Small intestine (tissue), 7 donors: ENCODE measurements around the gene PYGM. TPM values are rescaled to one million over a fixed set of nuclear protein-coding genes. Genes with fewer than 3 reads are reported as not detected.
A peak's percentile ranks its signal among the peaks of the same experiment; 100 is the strongest.

Experiments used
- DNase-seq, 2 donors: peaks; one replicate each; pipeline versions ENCODE4 v3.0.0 to v3.0.0-alpha.2; 2013
- FAIRE-seq: peaks from 2 replicates; lab custom pipeline; 2012; peaks lifted over from hg19 to GRCh38; lab: Jason Lieb, UNC
- H3K27ac ChIP-seq, 3 donors: one replicate each; pipeline ENCODE4 v1.5.1; 2013; ENCODE audit warnings: low read length in 2 of 3, mild to moderate bottlenecking in 2 of 3, control low read depth in 1 of 3, inconsistent platforms in 1 of 3, low read depth in 1 of 3, moderate library complexity in 1 of 3
- H3K27me3 ChIP-seq, 3 donors: one replicate each; pipeline ENCODE4 v1.6.1; 2013; ENCODE audit warnings: low read length in 3 of 3, inconsistent platforms in 1 of 3; ENCODE audit not compliant: control insufficient read depth in 3 of 3, insufficient read depth in 3 of 3
- H3K36me3 ChIP-seq, 3 donors: one replicate each; pipeline ENCODE4 v1.6.1; 2013; ENCODE audit warnings: low read length in 3 of 3, inconsistent platforms in 1 of 3, low read depth in 1 of 3, mild to moderate bottlenecking in 1 of 3, moderate library complexity in 1 of 3; ENCODE audit not compliant: control insufficient read depth in 3 of 3, insufficient read depth in 2 of 3
- H3K4me1 ChIP-seq, 3 donors: one replicate each; pipeline ENCODE4 v1.6.1; 2013; ENCODE audit warnings: low read length in 2 of 3, inconsistent platforms in 1 of 3, low read depth in 1 of 3, mild to moderate bottlenecking in 1 of 3, moderate library complexity in 1 of 3; ENCODE audit not compliant: control insufficient read depth in 3 of 3, insufficient read depth in 2 of 3
- H3K4me3 ChIP-seq, 3 donors: one replicate each; pipeline ENCODE4 v1.5.1; 2013; ENCODE audit warnings: low read length in 3 of 3, control low read depth in 1 of 3, inconsistent platforms in 1 of 3, low read depth in 1 of 3, mild to moderate bottlenecking in 1 of 3, moderate library complexity in 1 of 3
- H3K9me3 ChIP-seq, 2 donors: one replicate each; pipeline ENCODE4 v1.6.1; 2013; ENCODE audit warnings: low read depth in 1 of 2, low read length in 1 of 2; ENCODE audit not compliant: control insufficient read depth in 2 of 2, insufficient read depth in 1 of 2
- WGBS, 3 donors: extraction: QIAGEN DNeasy Blood & Tissue Kit; methylation state at CpG; one replicate each; pipeline ENCODE4 v1.1.7; 2013; 5-methylcytosine and 5-hydroxymethylcytosine counted together
- polyA plus RNA-seq, 4 donors: library from polyadenylated mRNA; stranded (reverse) in 3 of 4; unstranded in 1 of 4; fragments of 200-250 nt in 3 of 4; fragments of 120-200 nt in 1 of 4; gene quantifications; one replicate each; pipeline versions ENCODE4 v1.2.1 to v1.2.3, GENCODE V29; 2013
- donor health status: healthy with polysubstance abuse.
- donor health status: control.
- donor health status: control.
- donor health status: Bipolar disorder and iron deficiency.
- donor health status: healthy.

The PYGM gene
- polyA plus RNA-seq, 4 donors: 0.54 to 1.5 (median 1.1) TPM

DNA sequence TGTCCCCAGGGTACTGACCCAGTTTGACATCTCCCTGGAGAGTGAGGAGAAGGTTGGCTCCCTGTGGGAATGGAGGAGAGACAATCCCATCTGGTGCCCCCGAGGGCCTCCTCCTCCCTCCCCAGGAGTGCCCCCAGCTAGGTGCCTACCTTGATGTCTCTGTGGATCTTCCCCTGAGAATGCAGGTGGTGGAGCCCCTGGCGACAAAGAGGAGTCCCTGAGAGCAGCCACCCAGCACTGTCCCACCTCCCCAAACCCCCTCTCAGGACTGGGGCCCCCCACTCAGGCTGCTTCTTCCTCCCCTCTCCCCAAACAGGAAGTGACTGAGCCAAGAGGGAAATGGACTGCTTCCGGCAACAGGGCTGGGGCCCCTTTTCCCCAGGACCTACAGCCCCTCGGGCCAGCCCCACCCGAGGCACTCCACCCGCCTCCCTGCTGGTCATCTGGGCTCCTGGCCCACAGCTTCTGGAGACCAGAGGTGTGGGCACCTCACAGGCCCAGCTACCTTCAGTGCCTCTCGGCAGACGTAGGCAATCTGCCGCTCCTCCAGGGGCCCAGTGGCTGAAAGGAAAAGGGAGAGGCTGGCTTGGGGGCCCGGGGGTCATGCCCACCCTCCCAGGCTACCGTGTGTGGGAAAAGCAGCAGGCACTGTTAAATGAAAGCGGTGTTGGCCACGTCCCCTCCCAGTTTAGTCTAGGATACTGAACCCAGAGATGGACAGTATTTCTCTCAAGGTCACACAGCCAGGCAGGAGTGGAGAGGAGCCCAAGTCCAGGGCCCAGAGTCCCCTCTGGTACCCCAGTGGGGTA, 42.0 kb upstream of the PYGM start:
- 45 to 77% (median 62%) methylated on average over 10 to 13 of the region's 13 CpGs for WGBS, 3 donors
- Histone ChIP-seq H3K9me3 (no peaks in the 10 kb centered on the region), H3K36me3 (peaks cover 0 to 63% (median 0%) of the 10 kb centered on the region in 3 donors), H3K27ac (peak overlapping the region in 2 of 3 donors; percentile 15 to 53), H3K4me1 (peaks cover 0 to 21% (median 4%) of the 10 kb centered on the region in 3 donors), H3K27me3 (no peaks in the 10 kb centered on the region), H3K4me3 (peak overlapping the region in 1 of 3 donors; percentile 54)
- FAIRE-seq (no peak), DNase-seq (no peak)

DNA sequence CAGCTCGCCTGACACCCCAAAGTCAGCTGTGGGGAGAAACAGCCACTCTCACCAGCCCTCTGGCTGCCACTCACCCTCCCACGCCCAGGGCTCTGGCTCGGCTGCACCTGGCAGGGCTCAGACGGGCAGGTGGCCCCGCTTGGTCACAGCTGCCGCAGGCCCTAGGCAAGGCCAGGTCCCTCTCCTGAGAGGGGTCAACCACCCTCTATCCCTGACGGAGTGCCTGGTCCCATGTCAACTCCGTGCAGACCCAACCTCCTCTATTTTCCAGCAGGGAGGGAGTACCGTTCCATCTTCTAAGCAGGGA, 41.3 kb upstream of the PYGM start:
- Histone ChIP-seq H3K4me1 (peaks cover 0 to 21% (median 4%) of the 10 kb centered on the region in 3 donors), H3K27me3 (no peaks in the 10 kb centered on the region), H3K4me3 (no peak overlapping the region), H3K9me3 (no peaks in the 10 kb centered on the region), H3K27ac (no peak overlapping the region), H3K36me3 (peaks cover 0 to 63% (median 0%) of the 10 kb centered on the region in 3 donors)
- no peak for DNase-seq
- no peak for FAIRE-seq
- 53 to 62% (median 58%) methylated on average over 9 of the region's 9 CpGs for WGBS, 3 donors

DNA sequence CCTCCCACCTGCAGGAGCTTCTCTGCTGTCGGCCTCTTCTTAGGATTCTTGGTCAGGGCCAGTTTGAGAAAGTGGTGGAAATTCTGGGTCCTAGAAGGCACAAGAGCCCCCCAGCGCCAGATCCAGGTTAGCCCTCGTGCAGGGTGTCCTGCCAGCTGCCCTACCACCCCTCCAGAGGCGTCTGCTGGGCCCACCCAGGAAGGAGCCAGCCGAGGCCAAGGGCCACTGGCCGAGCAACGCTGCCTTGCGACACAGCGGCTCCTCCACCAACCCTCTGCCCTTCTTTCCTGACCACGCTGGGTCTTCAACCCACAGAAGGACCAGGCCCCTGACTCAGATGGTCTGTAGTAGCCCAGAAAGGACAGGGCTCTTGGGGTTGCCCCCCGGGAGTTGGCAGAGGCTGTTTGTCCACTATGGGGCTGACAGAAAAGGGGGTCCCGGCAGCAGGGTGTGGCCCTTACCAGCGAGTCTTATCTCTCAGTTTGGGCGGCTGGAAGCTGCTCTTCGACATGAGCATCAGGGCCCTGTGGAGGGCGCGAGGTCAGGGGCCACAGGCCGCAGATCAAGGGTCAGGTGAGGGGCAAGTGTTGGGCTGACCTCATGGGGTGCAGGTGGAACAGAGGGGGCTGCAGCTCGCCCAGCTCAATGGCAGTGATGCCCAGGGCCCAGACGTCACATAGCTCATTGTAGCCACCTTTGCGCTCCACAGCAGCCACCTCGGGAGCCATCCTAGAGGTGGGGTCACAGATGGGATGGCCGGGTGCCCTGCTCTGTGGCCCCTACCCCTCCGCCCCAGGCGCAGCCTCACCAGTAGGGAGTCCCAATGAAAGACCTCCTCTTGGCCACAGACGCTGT, 40.8 kb upstream of the PYGM start:
- Histone ChIP-seq H3K36me3 (peaks cover 0 to 62% (median 0%) of the 10 kb centered on the region in 3 donors), H3K4me1 (peaks cover 0 to 21% (median 4%) of the 10 kb centered on the region in 3 donors), H3K4me3 (no peak overlapping the region), H3K27me3 (no peaks in the 10 kb centered on the region), H3K9me3 (no peaks in the 10 kb centered on the region), H3K27ac (no peak overlapping the region)
- DNase-seq (no peak), FAIRE-seq (no peak)
- 77 to 79% (median 77%) methylated on average over 22 to 26 of the region's 26 CpGs for WGBS, 3 donors

DNA sequence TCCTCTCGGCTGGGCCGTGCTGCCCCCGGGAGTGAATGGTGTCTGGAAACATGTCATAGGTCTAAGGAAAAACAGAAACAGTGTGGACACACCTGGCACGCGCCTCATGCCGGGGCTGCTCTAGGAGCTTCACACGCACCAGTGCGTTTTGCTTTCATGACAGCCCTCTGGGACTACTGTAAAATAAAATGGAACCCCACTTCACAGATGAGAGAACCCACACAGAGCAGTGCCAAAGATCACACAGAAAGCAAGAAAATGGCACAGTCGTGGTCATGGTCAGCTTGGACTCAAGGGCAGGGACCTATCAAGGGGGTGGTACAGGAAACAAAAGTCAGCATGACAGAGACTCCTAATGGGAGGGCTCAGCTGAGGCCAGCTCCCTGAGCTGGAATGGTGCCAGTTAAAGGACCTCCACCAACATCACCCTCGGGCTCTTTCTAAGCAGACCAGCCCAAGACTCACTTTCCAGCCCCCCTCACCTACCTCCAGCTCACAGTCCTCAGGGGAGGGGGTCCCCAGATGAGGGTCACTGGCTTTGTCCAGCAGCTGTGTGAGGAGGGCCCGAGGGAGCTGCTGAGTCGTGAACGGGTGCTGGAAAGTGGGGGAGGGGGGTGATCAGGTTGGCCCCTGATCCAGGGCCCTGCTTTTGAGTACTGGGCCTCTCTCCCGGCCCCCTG, 40.0 kb upstream of the PYGM start:
- H3K27me3 ChIP-seq: no peaks in the 10 kb centered on the region
- WGBS, 3 donors: 67 to 75% (median 72%) methylated on average over 14 of the region's 14 CpGs
- no peak for FAIRE-seq
- no peak overlapping the region for H3K4me3 ChIP-seq
- peaks cover 0 to 56% (median 0%) of the 10 kb centered on the region in 3 donors for H3K36me3 ChIP-seq
- H3K27ac ChIP-seq: no peak overlapping the region
- DNase-seq: no peak
- peaks cover 0 to 21% (median 4%) of the 10 kb centered on the region in 3 donors for H3K4me1 ChIP-seq
- H3K9me3 ChIP-seq: no peaks in the 10 kb centered on the region

DNA sequence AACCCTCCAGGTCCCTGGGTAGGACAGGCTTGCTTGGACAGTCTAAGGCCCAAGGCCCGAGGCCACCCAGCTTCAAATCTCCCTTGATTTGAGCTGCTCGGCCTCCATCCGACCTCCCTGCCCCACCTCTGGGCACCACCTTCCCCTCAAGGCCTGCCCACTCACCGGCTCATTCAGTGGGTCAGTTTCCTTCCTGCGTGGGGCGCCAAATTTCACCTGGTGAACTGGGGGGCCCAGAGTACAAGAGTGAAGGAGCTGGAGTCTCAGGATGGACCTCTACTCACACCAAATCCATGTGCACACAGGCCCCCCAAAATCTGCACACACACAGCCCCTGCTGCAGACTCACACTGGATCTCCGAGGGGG, 39.5 kb upstream of the PYGM start:
- no peak for DNase-seq
- no peak overlapping the region for H3K4me3 ChIP-seq
- H3K27me3 ChIP-seq: no peaks in the 10 kb centered on the region
- peaks cover 0 to 55% (median 0%) of the 10 kb centered on the region in 3 donors for H3K36me3 ChIP-seq
- no peak for FAIRE-seq
- no peaks in the 10 kb centered on the region for H3K9me3 ChIP-seq
- WGBS, 3 donors: 77 to 85% (median 80%) methylated on average over 7 of the region's 7 CpGs
- no peak overlapping the region for H3K27ac ChIP-seq
- peaks cover 0 to 20% (median 4%) of the 10 kb centered on the region in 3 donors for H3K4me1 ChIP-seq

DNA sequence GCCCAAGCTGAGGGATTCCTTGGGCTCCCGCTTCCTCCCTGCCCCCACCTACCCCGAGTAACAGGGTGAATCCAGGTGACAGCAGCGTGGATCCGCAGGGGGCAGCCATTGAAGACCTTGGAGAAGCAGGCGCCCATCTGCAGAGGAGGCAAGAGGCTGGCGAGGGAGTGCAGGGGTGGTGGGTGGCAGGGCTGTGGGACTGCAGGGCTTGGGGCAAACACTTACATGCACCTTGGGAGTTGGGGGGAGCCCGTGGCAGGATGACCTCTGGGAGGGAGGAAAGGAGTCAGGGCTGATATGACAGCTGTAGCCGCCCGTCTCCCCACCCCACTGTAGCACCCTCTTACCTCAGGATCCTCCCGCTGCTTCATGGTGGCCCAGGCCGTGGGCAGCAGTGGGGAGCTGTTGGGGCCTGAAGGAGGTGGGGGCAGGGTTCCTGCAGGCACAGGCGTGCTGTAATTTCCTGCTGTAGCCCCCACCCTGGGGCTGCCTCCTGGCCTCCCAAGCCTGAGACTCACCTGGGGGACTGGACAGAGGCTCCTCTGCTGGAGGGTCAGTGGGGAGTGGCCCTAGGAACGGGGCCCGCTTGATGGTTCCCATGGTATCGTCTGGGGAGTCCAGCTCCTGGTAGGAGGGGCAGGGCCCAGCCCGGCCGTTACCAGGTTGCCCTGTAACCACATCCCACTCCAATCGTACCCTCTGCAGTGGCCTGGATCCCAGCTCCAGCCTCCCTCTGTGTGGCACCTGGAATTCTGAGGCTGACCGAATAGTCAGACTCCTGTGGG, 37.2 kb upstream of the PYGM start:
- DNase-seq (no peak), FAIRE-seq (no peak)
- no peaks in the 10 kb centered on the region for H3K9me3 ChIP-seq
- H3K27me3 ChIP-seq: no peaks in the 10 kb centered on the region
- H3K27ac ChIP-seq: no peak overlapping the region
- peaks cover 0 to 4% (median 0%) of the 10 kb centered on the region in 3 donors for H3K4me1 ChIP-seq
- H3K36me3 ChIP-seq: peaks cover 0 to 58% (median 0%) of the 10 kb centered on the region in 3 donors
- H3K4me3 ChIP-seq: no peak overlapping the region
- WGBS, 3 donors: 86 to 91% (median 90%) methylated on average over 19 of the region's 19 CpGs

DNA sequence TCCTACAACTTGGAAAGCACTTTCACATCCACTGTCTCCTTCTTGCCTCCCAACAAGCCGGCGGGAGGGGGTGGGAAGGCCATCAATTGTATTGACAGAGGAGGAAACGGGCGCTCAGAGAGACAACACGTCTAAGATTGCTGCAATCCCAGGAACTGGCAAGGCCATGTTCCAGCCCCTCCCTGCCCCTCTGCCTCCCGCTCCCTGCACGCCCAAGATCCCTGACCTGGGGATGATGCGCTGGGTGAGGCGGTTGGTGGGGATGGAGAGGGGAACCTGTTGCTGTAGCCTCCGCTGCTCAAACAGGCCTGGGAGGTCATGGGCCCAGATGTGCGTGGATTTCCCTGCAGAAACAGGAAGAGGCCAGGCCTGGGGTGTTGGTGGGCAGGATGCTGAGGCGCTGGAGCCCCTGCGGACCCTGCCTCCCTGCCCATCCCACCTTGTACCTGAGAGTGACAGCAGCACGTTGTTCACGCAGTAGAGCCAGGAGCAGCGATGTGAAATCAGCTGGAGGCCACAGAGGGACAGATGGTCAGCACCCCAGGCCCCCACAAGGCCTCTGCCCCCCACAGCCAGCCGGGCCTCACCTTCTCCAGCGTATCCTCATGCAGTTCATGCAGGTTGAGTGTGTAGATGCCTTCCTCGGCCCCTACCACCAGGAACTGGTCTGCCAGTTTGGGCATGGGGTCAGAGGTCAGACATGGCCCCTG, 36.4 kb upstream of the PYGM start:
- FAIRE-seq (no peak), DNase-seq (no peak)
- no peaks in the 10 kb centered on the region for H3K4me1 ChIP-seq
- no peak overlapping the region for H3K4me3 ChIP-seq
- no peaks in the 10 kb centered on the region for H3K9me3 ChIP-seq
- no peaks in the 10 kb centered on the region for H3K27me3 ChIP-seq
- H3K27ac ChIP-seq: no peak overlapping the region
- 80 to 92% (median 85%) methylated on average over 19 of the region's 19 CpGs for WGBS, 3 donors
- H3K36me3 ChIP-seq: peaks cover 0 to 62% (median 0%) of the 10 kb centered on the region in 3 donors
